H9 (cell line): ENCODE results near the gene LIMS1. TPM values are rescaled to one million over a fixed set of nuclear protein-coding genes. Genes with fewer than 3 reads are reported as not detected.
A peak's percentile ranks its signal among the peaks of the same experiment; 100 is the strongest.

Experiments
- DNase-seq: peaks from one replicate; pipeline ENCODE4 v3.0.0-alpha.2; 2017
- H2AFZ ChIP-seq: one replicate; pipeline ENCODE4 v1.6.1; 2013; ENCODE audit warnings: mild to moderate bottlenecking, low read length, control low read depth, moderate library complexity
- H2AK5ac ChIP-seq: 2 replicates; pipeline ENCODE4 v1.6.1; 2013; ENCODE audit warnings: low read length, control low read depth, mixed read lengths; ENCODE audit not compliant: insufficient read length
- H2BK120ac ChIP-seq: one replicate; pipeline ENCODE4 v1.6.1; 2013; ENCODE audit warnings: low read depth, mild to moderate bottlenecking, low read length, control low read depth, inconsistent platforms; ENCODE audit not compliant: poor library complexity, severe bottlenecking
- H2BK12ac ChIP-seq: 2 replicates; pipeline ENCODE4 v1.6.1; 2013; ENCODE audit warnings: low read length, control low read depth, mixed read lengths, low read depth; ENCODE audit not compliant: insufficient read length
- H2BK15ac ChIP-seq: 2 replicates; pipeline ENCODE4 v1.6.1; 2013; ENCODE audit warnings: low read depth, low read length, control low read depth
- H2BK20ac ChIP-seq: one replicate; pipeline ENCODE4 v1.6.1; 2013; ENCODE audit warnings: low read depth, mild to moderate bottlenecking, low read length, control low read depth, inconsistent platforms; ENCODE audit not compliant: poor library complexity, severe bottlenecking
- H2BK5ac ChIP-seq: 2 replicates; pipeline ENCODE4 v1.6.1; 2013; ENCODE audit warnings: low read length, control low read depth, mixed read lengths; ENCODE audit not compliant: insufficient read length
- H3K14ac ChIP-seq: 2 replicates; pipeline ENCODE4 v1.6.1; 2013; ENCODE audit warnings: low read length, control low read depth; ENCODE audit not compliant: insufficient read depth
- H3K18ac ChIP-seq: 2 replicates; pipeline ENCODE4 v1.6.1; 2013; ENCODE audit warnings: low read depth, mild to moderate bottlenecking, mixed read lengths, low read length, control low read depth; ENCODE audit not compliant: insufficient read length
- H3K23ac ChIP-seq: 2 replicates; pipeline ENCODE4 v1.6.1; 2013; ENCODE audit warnings: low read length, control low read depth, mixed read lengths, low read depth; ENCODE audit not compliant: insufficient read length
- H3K23me2 ChIP-seq: 2 replicates; pipeline ENCODE4 v1.6.1; 2013; ENCODE audit warnings: low read depth, mild to moderate bottlenecking, mixed read lengths, low read length, control low read depth; ENCODE audit not compliant: insufficient read length, poor library complexity, severe bottlenecking
- H3K27ac ChIP-seq: 2 replicates; pipeline ENCODE4 v1.5.1; 2013; ENCODE audit warnings: low read length, control low read depth, mixed read lengths, low read depth; ENCODE audit not compliant: insufficient read length
- H3K27me3 ChIP-seq: 2 replicates; pipeline ENCODE4 v1.6.1; 2013; ENCODE audit warnings: low read length, control low read depth, inconsistent platforms; ENCODE audit not compliant: insufficient read depth
- H3K4ac ChIP-seq: 2 replicates; pipeline ENCODE4 v1.6.1; 2013; ENCODE audit warnings: low read depth, mild to moderate bottlenecking, control low read depth, inconsistent platforms, low read length, moderate library complexity
- H3K4me1 ChIP-seq: 2 replicates; pipeline ENCODE4 v1.6.1; 2013; ENCODE audit warnings: low read length, control low read depth, inconsistent platforms; ENCODE audit not compliant: insufficient read depth
- H3K4me2 ChIP-seq: 2 replicates; pipeline ENCODE4 v1.6.1; 2013; ENCODE audit warnings: low read length, control low read depth, mixed read lengths; ENCODE audit not compliant: insufficient read length, insufficient read depth
- H3K56ac ChIP-seq: 2 replicates; pipeline ENCODE4 v1.6.1; 2013; ENCODE audit warnings: low read depth, mild to moderate bottlenecking, mixed read lengths, low read length, control low read depth; ENCODE audit not compliant: insufficient read length
- H3K79me1 ChIP-seq: 2 replicates; pipeline ENCODE4 v1.6.1; 2013; ENCODE audit warnings: low read depth, mild to moderate bottlenecking, moderate library complexity, low read length, control low read depth, inconsistent platforms; ENCODE audit not compliant: insufficient read depth, poor library complexity, severe bottlenecking
- H3K79me2 ChIP-seq: 2 replicates; pipeline ENCODE4 v1.6.1; 2013; ENCODE audit warnings: low read length, control low read depth, inconsistent platforms; ENCODE audit not compliant: insufficient read depth
- H3K9ac ChIP-seq: 2 replicates; pipeline ENCODE4 v1.6.1; 2013; ENCODE audit warnings: low read length, control low read depth, mixed read lengths; ENCODE audit not compliant: insufficient read length; ENCODE audit errors: extremely low read depth
- H3K9me3 ChIP-seq: one replicate; pipeline ENCODE4 v1.6.1; 2013; ENCODE audit warnings: low read depth, low read length, inconsistent platforms; ENCODE audit not compliant: control insufficient read depth
- H3T11ph ChIP-seq: one replicate; pipeline ENCODE4 v1.6.1; 2013; ENCODE audit warnings: mild to moderate bottlenecking, low read length, control low read depth, inconsistent platforms
- H4K20me1 ChIP-seq: one replicate; pipeline ENCODE4 v1.6.1; 2013; ENCODE audit not compliant: control insufficient read depth, insufficient read length, insufficient read depth
- H4K5ac ChIP-seq: 2 replicates; pipeline ENCODE4 v1.6.1; 2013; ENCODE audit warnings: low read depth, mild to moderate bottlenecking, mixed read lengths, low read length, control low read depth; ENCODE audit not compliant: insufficient read length
- H4K8ac ChIP-seq: replicated peaks from 2 replicates; pipeline ENCODE4 v1.6.1; 2013; ENCODE audit warnings: low read length, control low read depth, mixed read lengths, low read depth; ENCODE audit not compliant: insufficient read length
- H4K91ac ChIP-seq: 2 replicates; pipeline ENCODE4 v1.6.1; 2013; ENCODE audit warnings: low read depth, mild to moderate bottlenecking, moderate library complexity, mixed read lengths, low read length, control low read depth; ENCODE audit not compliant: insufficient read length
- H3K27ac Mint-ChIP-seq, 3 experiments: 2 replicates in 2 of 3; 3 replicates in 1 of 3; pipeline ENCODE4 v1.8.0; 2020 to 2021; ENCODE audit warnings: mixed read lengths in 3 of 3, mild to moderate bottlenecking in 1 of 3, moderate library complexity in 1 of 3
- H3K27me3 Mint-ChIP-seq: 2 replicates; pipeline ENCODE4 v1.8.0; 2021; ENCODE audit warnings: low read depth, mild to moderate bottlenecking, moderate library complexity, mixed read lengths
- H3K36me3 Mint-ChIP-seq, 3 experiments: 2 replicates in 2 of 3; 3 replicates in 1 of 3; pipeline ENCODE4 v1.8.0; 2020 to 2021; ENCODE audit warnings: low read depth in 3 of 3, mixed read lengths in 3 of 3; ENCODE audit not compliant: insufficient read depth in 1 of 3
- H3K4me1 Mint-ChIP-seq, 2 experiments: 2 replicates each; pipeline ENCODE4 v1.8.0; 2020; ENCODE audit warnings: mixed read lengths in 2 of 2
- H3K4me3 Mint-ChIP-seq, 2 experiments: 2 replicates in 1 of 2; 3 replicates in 1 of 2; pipeline ENCODE4 v1.8.0; 2020 to 2021; ENCODE audit warnings: mild to moderate bottlenecking in 2 of 2, mixed read lengths in 2 of 2, moderate library complexity in 1 of 2
- H3K9me3 Mint-ChIP-seq, 2 experiments: 2 replicates in 1 of 2; 3 replicates in 1 of 2; pipeline ENCODE4 v1.8.0; 2020; ENCODE audit warnings: mild to moderate bottlenecking in 2 of 2, mixed read lengths in 2 of 2, moderate library complexity in 1 of 2
- WGBS: extraction: QIAGEN DNeasy Blood & Tissue Kit; methylation state at CpG from one replicate; pipeline ENCODE4 v1.1.7; 2013; ENCODE audit warnings: missing lambda C conversion rate, low lambda C conversion rate, mixed read lengths; ENCODE audit not compliant: insufficient read length; ENCODE audit errors: extremely low coverage; 5-methylcytosine and 5-hydroxymethylcytosine counted together
- total RNA-seq: library from RNA; stranded (reverse); gene quantifications from 2 replicates; pipeline ENCODE4 v1.2.1, GENCODE V29; 2021
- TF ChIP-seq, protein P1 (sequence below): fragments of 200-600 bp; sonication (generic); conservative IDR thresholded peaks from 3 replicates; pipeline ENCODE4 v1.8.0; 2021; ENCODE audit warnings: antibody characterized with exemption, mild to moderate bottlenecking

The LIMS1 gene
- total RNA-seq, 1 experiment from 2014 or later, result 37.7 TPM

DNA sequence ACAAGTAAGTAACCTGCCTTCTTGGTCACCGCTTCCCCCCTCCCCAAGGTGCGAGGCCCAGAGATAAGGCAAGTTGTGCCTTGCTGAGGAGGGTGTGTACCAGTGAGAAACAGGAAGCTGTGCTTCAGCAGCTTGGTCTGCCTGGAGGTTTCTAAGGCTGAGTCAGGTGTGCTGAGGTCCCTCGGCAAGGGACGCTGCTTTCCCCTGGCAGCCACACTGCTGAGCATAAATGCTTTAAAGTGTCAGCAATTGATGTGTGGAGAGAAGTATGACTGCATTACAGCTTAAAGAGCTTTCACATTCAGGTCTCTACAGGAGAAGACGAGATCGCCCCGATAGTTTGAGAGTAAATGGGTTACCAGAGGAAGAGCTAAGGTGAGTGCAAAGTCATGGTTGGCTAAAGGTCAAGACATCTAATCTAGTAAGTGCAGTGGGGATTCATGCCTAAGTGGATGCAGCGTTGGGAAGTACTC is 86.9 kb downstream of the LIMS1 start:
- peak overlapping the region; percentile 96 to 99 (median 97) for H3K27ac Mint-ChIP-seq
- H3K4me1 Mint-ChIP-seq, result peaks cover 54 to 59% of the 10 kb centered on the region in 2 experiments
- H3K36me3 Mint-ChIP-seq, result peaks cover 0 to 1% (median 0%) of the 10 kb centered on the region in 3 experiments; a peak in 1 of 7 replicates
- no peaks in the 10 kb centered on the region for H3K9me3 Mint-ChIP-seq
- Histone ChIP-seq H3K56ac (no peak overlapping the region), H4K91ac (no peak overlapping the region), H2AK5ac (no peak overlapping the region), H2AFZ (no peak overlapping the region), H2BK120ac (no peak overlapping the region), H3K14ac (no peak overlapping the region), H4K20me1 (no peaks in the 10 kb centered on the region), H3K23me2 (no peaks in the 10 kb centered on the region), H2BK12ac (no peak overlapping the region), H3K4me1 (peaks cover 9% of the 10 kb centered on the region; the same call in 1 of the 2 replicates), H2BK15ac (no peak overlapping the region), H3K9ac (no peak overlapping the region), H2BK5ac (no peak overlapping the region), H3K4ac (no peak overlapping the region), H3K4me2 (peak overlapping the region; percentile 35), H3K27me3 (no peaks in the 10 kb centered on the region), H3T11ph (no peak overlapping the region), H3K79me1 (no peaks in the 10 kb centered on the region), H3K79me2 (no peaks in the 10 kb centered on the region; the same call in 1 of the 2 replicates), H2BK20ac (no peak overlapping the region), H3K18ac (no peak overlapping the region), H3K9me3 (no peaks in the 10 kb centered on the region), H3K23ac (no peak overlapping the region), H3K27ac (peak overlapping the region; percentile 50), H4K8ac (no peak overlapping the region), H4K5ac (no peak overlapping the region)
- no CpG with 5 or more reads among the region's 8 CpGs for WGBS
- no peaks in the 10 kb centered on the region for H3K27me3 Mint-ChIP-seq
- peak overlapping the region; percentile 49 to 84 for H3K4me3 Mint-ChIP-seq
- DNase-seq, result peak; percentile 76
- TF ChIP-seq, protein P1, sequence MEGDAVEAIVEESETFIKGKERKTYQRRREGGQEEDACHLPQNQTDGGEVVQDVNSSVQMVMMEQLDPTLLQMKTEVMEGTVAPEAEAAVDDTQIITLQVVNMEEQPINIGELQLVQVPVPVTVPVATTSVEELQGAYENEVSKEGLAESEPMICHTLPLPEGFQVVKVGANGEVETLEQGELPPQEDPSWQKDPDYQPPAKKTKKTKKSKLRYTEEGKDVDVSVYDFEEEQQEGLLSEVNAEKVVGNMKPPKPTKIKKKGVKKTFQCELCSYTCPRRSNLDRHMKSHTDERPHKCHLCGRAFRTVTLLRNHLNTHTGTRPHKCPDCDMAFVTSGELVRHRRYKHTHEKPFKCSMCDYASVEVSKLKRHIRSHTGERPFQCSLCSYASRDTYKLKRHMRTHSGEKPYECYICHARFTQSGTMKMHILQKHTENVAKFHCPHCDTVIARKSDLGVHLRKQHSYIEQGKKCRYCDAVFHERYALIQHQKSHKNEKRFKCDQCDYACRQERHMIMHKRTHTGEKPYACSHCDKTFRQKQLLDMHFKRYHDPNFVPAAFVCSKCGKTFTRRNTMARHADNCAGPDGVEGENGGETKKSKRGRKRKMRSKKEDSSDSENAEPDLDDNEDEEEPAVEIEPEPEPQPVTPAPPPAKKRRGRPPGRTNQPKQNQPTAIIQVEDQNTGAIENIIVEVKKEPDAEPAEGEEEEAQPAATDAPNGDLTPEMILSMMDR, result no peak
